Neuron (in vitro differentiated cells): Measurements from ENCODE around the gene HS6ST1.

Experiments
- H2AFZ ChIP-seq: one replicate; pipeline ENCODE4 v1.6.1; 2013; ENCODE audit warnings: low read depth, mild to moderate bottlenecking, inconsistent platforms, low read length, moderate library complexity
- H3K27me3 ChIP-seq: one replicate; pipeline ENCODE4 v1.6.1; 2013; ENCODE audit warnings: low read length; ENCODE audit not compliant: insufficient read depth
- H3K36me3 ChIP-seq: one replicate; pipeline ENCODE4 v1.6.1; 2013; ENCODE audit warnings: low read length; ENCODE audit not compliant: insufficient read depth
- H3K4me1 ChIP-seq: one replicate; pipeline ENCODE4 v1.6.1; 2013; ENCODE audit warnings: low read length; ENCODE audit not compliant: insufficient read depth
- H3K4me3 ChIP-seq: 2 replicates; pipeline ENCODE4 v1.5.1; 2013; ENCODE audit warnings: mild to moderate bottlenecking, low read length, moderate library complexity
- H3K9me3 ChIP-seq: one replicate; pipeline ENCODE4 v1.6.1; 2013; ENCODE audit warnings: low read length

Gene HS6ST1

DNA sequence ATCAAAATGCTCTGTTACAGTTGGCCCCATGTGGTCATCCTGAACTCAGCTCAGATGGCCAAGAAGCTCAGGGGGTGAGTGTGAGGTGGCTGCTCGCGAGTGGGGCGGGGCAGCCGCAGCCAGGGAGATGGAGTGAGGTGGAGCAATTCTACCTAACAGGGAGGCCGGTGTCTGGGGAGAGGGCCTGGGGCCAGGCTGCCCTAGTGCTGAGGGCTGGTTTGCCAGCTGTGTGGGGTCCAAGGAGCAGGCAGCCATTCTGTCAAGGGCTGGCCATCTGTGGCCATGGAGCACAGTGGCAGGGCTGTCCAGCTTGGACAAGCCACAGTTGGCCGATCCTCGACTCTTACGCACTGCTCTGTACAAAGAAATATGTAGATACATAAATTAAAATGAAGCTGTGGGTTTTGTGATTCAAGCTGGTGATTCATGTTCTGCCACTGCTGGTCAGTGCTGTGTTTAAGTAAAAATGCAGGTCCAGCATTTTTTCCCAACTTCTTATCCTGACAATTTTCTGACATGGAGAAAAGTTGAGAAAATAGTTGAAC lies 82.1 kb downstream of the HS6ST1 start:
- no peaks in the 10 kb centered on the region for H3K4me1 ChIP-seq
- H3K9me3 ChIP-seq, result no peaks in the 10 kb centered on the region
- no peak overlapping the region for H3K4me3 ChIP-seq
- H3K27me3 ChIP-seq, result no peaks in the 10 kb centered on the region
- H2AFZ ChIP-seq, result no peak overlapping the region
- H3K36me3 ChIP-seq, result no peaks in the 10 kb centered on the region

DNA sequence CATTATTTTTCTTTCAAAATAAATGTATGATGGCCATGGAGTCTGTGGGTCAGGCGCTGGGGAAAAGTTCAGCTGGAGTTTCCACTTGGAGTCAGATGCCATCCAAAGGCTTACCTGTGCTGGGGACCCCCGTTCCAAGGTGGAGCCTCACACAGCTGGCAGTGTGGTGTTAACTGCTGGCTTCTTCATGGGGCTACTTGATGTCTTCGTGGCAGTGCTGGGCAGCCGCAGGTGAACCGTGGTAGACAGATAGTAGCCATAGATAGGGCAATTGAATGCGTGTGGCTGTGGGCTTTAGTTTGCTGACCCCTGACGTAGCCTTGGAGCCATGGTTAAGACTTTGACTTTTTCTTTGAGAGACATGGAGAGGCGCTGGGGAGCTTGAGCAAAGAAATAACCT lies 83.1 kb downstream of the HS6ST1 start:
- Histone ChIP-seq H3K4me3 (no peak overlapping the region), H3K27me3 (no peaks in the 10 kb centered on the region), H3K36me3 (no peaks in the 10 kb centered on the region), H3K9me3 (no peaks in the 10 kb centered on the region), H3K4me1 (no peaks in the 10 kb centered on the region), H2AFZ (no peak overlapping the region)

DNA sequence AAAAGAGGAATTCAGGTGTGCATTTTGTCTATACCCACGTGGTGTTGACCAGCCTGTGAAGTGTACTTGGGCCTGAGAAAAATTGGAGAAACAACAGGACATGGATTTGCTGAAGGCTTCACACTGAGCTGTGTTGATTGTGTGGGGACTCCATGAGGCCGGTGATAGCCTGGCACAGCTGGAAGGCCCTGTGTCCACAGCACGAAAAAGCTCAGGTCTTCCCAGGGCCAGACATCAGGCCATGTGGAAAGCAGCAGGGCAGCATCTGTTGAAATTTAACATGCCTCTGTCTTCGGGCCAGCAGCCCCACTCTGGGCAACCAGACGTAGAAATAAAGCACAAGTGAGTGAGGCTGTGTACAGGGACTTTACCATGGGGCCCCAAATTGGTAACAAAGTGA lies 84.1 kb downstream of the HS6ST1 start:
- H3K4me3 ChIP-seq, result no peak overlapping the region
- H3K4me1 ChIP-seq, result no peaks in the 10 kb centered on the region
- H2AFZ ChIP-seq, result no peak overlapping the region
- no peaks in the 10 kb centered on the region for H3K27me3 ChIP-seq
- H3K9me3 ChIP-seq, result no peaks in the 10 kb centered on the region
- H3K36me3 ChIP-seq, result no peaks in the 10 kb centered on the region

DNA sequence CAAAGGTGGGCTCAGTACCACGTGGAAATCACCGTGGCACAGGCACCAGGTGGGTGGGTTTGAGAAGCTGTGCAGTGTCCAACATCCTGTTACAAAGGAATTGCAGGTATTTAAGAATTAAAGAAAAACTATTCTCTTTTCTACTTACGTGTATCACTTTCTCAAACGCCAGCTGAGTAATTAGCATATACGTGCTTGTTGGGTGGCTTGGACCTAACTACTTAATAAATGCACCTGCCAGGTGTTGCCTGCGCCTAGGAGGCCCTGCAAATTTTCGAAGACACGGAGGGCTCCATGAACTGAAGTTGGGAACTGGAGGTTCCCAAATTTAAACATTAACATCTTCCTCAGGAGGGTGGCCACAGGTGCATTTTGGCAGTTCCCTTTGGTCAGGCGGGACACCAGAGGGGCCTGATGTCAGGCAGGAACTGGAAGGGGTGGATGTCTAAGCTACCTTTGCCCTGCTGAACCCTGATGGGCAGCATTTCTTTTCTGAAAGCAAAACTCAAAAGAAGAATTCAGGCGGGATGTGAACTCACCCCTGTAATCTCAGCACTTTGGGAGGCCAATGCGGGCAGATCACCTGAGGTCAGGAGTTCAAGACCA lies 84.8 kb downstream of the HS6ST1 start:
- no peaks in the 10 kb centered on the region for H3K36me3 ChIP-seq
- no peaks in the 10 kb centered on the region for H3K4me1 ChIP-seq
- no peak overlapping the region for H2AFZ ChIP-seq
- H3K9me3 ChIP-seq, result no peaks in the 10 kb centered on the region
- peak overlapping the region; percentile 62 for H3K4me3 ChIP-seq
- no peaks in the 10 kb centered on the region for H3K27me3 ChIP-seq

DNA sequence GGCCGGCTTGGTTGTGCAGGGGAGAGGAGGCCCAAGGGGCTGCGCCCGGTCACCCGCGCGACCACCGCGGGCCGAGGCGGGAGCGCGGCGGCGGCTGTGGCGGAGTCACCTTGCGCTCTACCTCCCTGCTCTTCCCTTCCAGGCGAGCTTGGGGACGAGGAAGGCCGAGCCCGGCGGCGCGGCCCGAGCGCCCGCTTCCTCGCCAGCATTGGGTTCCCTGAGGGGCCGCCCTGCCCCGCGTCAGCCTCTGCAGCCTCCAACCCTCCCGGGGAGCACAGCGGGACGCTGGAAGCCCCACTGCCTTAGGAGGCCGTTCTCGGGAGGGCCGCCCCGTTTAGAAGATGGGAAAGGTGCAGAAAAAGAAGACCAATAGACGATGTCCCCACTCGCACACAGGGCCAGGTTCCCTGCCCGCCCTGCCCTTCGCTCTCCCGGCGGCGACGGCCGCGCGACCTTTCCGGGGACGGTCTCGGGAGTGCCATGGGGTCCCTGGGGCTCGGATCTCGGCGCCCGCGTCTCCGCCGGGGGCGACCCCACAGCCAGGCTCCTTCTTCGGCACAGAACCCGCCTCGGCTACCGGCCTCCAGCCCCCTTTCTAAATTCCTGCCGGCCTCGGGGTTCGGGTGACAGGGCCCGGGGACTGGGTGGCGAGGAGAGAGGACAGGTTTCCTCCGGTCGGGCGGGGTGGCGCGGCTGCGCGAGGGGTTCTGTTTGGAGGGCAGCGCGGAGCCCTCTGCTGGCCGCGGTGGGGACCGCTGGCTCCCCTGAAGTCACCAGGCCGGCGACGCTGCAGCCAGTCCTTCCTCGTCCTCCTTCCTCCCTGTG lies 85.5 kb downstream of the HS6ST1 start:
- peak overlapping the region; percentile 88 for H2AFZ ChIP-seq
- H3K4me3 ChIP-seq, result peak overlapping the region; percentile 62
- no peaks in the 10 kb centered on the region for H3K27me3 ChIP-seq
- H3K4me1 ChIP-seq, result no peaks in the 10 kb centered on the region
- no peaks in the 10 kb centered on the region for H3K9me3 ChIP-seq
- H3K36me3 ChIP-seq, result no peaks in the 10 kb centered on the region

DNA sequence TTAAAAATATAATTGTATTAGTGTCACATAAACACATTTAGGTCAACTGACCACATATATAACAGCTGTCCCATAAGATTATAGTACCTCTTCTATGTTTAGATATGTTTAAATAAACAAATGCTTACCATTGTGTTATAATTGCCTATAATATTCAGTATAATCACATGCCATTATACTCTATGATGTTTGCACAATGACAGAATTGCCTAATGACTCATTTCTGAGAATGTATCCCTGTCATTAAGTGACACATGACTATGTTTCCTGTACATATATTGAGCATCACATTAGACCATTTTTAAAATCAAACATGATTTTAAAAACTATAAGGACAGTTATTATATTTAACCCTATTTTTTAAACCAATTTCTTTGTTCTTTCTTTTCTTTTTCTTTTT lies 89.8 kb downstream of the HS6ST1 start:
- H3K27me3 ChIP-seq, result no peaks in the 10 kb centered on the region
- no peaks in the 10 kb centered on the region for H3K4me1 ChIP-seq
- no peaks in the 10 kb centered on the region for H3K9me3 ChIP-seq
- no peaks in the 10 kb centered on the region for H3K36me3 ChIP-seq
- no peak overlapping the region for H2AFZ ChIP-seq
- H3K4me3 ChIP-seq, result no peak overlapping the region

DNA sequence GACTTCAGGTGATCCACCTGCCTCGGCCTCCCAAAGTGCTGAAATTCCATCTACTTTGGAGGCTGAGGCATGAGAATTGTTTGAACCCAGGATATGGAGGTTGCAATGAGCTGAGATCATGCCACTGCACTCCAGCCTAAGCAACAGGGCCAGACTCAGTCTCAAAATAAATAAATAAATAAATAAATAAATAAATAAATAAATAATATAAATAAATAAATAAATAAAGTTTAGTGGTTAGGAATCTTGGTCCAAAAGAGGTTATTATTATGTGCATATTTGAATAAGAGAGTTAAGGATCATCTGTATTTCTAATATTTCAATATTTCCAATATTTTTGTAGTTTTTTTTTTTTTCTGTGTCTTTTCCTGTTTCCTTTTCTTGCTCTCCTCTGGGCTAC lies 90.8 kb downstream of the HS6ST1 start:
- H3K9me3 ChIP-seq, result no peaks in the 10 kb centered on the region
- H3K4me1 ChIP-seq, result no peaks in the 10 kb centered on the region

DNA sequence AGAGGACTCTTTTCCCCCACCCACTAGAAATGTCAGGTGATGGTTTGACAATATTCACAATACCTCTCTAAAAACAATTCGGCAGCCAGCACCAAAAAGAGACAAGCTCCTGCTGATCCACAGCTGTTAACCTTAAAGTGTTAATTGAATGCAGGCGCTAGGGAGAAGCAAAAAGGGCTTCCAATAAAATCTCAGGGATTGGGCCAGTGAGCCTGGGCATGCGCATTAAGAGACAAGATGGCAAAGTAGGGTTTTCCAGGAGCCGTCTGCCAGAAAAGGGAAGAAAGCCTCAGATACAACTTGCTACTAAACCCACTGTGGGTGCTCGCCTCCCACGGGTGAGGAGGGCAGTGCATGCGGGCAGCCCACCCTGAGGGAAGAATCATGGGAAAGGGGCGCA lies 98.8 kb downstream of the HS6ST1 start:
- H2AFZ ChIP-seq, result no peak overlapping the region
- H3K4me1 ChIP-seq, result no peaks in the 10 kb centered on the region
- no peaks in the 10 kb centered on the region for H3K36me3 ChIP-seq
- H3K9me3 ChIP-seq, result no peaks in the 10 kb centered on the region
- no peak overlapping the region for H3K4me3 ChIP-seq
- H3K27me3 ChIP-seq, result no peaks in the 10 kb centered on the region

More for the DNA sequence above, 90.8 kb downstream of the HS6ST1 start:
- Histone ChIP-seq H2AFZ (no peak overlapping the region), H3K27me3 (no peaks in the 10 kb centered on the region), H3K4me3 (no peak overlapping the region), H3K36me3 (no peaks in the 10 kb centered on the region)

DNA sequence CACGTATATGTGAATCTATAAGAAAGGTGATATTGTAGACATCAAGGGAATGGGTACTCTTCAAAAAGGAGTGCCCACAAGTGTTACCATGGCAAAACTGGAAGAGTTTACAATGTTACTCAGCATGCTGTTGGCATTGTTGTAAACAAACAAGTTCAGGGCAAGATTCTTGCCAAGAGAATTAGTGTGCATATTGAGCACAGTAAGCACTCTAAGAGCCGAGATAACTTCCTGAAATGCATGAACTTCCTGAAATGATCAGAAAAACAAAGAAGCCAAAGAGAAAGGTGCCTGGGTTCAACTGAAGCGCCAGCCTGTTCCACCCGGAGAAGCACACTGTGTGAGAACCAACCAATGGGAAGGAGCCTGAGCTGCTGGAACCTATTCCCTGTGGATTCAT lies 101.0 kb downstream of the HS6ST1 start:
- Histone ChIP-seq H3K27me3 (no peaks in the 10 kb centered on the region), H3K4me3 (no peak overlapping the region), H3K9me3 (no peaks in the 10 kb centered on the region), H2AFZ (no peak overlapping the region), H3K4me1 (no peaks in the 10 kb centered on the region), H3K36me3 (no peaks in the 10 kb centered on the region)

DNA sequence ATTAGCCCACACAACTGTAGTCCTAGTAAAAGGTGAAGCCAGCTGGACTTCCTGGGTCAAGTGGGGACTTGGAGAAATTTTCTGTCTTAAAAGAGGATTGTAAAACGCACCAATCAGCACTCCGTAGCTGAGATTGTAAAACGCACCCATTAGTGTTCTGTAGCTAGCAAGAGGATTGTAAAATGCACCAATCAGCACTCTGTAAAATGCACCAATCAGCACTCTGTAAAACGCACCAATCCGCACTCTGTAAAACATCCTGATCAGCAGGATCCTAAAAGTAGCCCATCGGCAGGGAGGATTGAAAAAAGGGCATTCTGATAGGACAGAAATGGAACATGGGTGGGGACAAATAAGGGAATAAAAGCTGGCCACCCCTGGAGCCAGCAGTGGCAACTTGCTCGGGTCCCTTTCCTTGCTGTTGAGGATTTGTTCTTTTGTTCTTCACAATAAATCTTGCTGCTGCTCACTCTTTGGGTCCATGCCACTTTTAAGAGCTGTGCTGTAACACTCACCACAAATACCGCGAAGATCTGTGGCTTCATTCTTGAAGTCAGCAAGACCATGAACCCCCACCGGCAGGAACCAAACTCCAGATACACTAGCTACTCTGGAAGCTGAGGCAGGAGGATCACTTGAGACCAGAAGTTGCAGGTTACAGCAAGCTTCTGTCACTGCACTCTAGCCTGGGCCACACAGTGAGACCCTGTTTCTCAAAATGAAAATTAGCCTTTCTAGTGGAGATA lies 102.6 kb downstream of the HS6ST1 start:
- Histone ChIP-seq H3K4me3 (no peak overlapping the region), H2AFZ (no peak overlapping the region), H3K4me1 (no peaks in the 10 kb centered on the region), H3K36me3 (no peaks in the 10 kb centered on the region), H3K9me3 (no peaks in the 10 kb centered on the region), H3K27me3 (no peaks in the 10 kb centered on the region)
